Right lobe of liver (tissue), 4 donors: ENCODE data around the gene VAMP5.

ENCODE experiments used
- POLR2A ChIP-seq: fragments of 450-650 bp; IDR thresholded peaks from one replicate; pipeline ENCODE4 v1.6.1; 2017; ENCODE audit warnings: antibody characterized with exemption, mild to moderate bottlenecking
- TF ChIP-seq, protein P1 (sequence below), 4 donors: fragments of 200-600 bp in 3 of 4; fragments of 450-650 bp in 1 of 4; IDR thresholded peaks; one replicate each; pipeline versions ENCODE4 v1.5.1 to v1.8.0; 2016 to 2022; ENCODE audit warnings: antibody characterized with exemption in 4 of 4, mild to moderate bottlenecking in 2 of 4
- donor health status: DM: no; HTN: no; CAD: no.
- donor health status: DM: no; HTN: no; CAD: no.
- donor health status: DM: no; HTN: yes; CAD: no.

DNA sequence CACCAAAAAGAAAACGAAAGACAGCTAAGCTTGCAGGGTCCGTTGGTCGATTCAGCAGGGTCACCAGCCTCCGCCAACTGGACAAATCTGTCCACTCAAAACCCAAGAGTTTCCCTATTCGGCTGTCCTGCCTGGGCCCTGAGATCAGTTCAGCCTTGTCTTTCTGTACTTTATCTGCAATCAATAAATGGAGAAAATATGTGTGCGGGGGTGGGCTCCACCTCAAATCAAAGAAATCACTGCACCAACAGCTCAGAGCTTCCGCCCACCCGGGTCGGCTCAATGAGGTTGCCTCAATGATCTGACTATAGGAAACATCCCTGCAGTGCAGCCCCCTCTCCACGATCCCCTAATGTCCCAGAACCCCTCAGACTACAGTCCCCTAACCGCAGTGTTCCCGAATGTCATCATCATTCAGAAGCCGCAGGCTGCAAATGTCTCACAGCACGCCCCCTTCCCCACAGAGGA is 23.4 kb upstream of the VAMP5 start:
- TF ChIP-seq, protein P1, sequence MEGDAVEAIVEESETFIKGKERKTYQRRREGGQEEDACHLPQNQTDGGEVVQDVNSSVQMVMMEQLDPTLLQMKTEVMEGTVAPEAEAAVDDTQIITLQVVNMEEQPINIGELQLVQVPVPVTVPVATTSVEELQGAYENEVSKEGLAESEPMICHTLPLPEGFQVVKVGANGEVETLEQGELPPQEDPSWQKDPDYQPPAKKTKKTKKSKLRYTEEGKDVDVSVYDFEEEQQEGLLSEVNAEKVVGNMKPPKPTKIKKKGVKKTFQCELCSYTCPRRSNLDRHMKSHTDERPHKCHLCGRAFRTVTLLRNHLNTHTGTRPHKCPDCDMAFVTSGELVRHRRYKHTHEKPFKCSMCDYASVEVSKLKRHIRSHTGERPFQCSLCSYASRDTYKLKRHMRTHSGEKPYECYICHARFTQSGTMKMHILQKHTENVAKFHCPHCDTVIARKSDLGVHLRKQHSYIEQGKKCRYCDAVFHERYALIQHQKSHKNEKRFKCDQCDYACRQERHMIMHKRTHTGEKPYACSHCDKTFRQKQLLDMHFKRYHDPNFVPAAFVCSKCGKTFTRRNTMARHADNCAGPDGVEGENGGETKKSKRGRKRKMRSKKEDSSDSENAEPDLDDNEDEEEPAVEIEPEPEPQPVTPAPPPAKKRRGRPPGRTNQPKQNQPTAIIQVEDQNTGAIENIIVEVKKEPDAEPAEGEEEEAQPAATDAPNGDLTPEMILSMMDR (IDR thresholded peaks at IDR 0.05): no peak
- TF ChIP-seq POLR2A: no peak
